Activated CD4-positive, alpha-beta memory T cell treated with anti-CD3 and anti-CD28 coated beads for 36 hours (primary cell): ENCODE measurements around the gene ABCB10. TPM values are rescaled to one million over a fixed set of nuclear protein-coding genes. Genes with fewer than 3 reads are reported as not detected.
"Not testable (repeated sequence)": the region's sequence is repeated elsewhere in the genome, so short reads cannot be mapped to it uniquely, and the experiment has no call there.

Experiments used
- CTCF ChIA-PET: fragments of 350-600 bp; sonication (Branson Sonifier 250); formaldehyde crosslinking; loops from one replicate; lab custom pipeline; 2021; ENCODE audit warnings: antibody characterized with exemption, inconsistent platforms; lab: Charles Lee
- POLR2A ChIA-PET: fragments of 350-600 bp; sonication (Branson Sonifier 250); formaldehyde crosslinking; loops from one replicate; lab custom pipeline; 2021; ENCODE audit warnings: antibody characterized with exemption; lab: Charles Lee
- DNase-seq: peaks from one replicate; pipeline ENCODE4 v3.0.0-alpha.2; 2020
- H3K27ac Mint-ChIP-seq: one replicate; pipeline ENCODE4 v1.8.0; 2021; ENCODE audit warnings: mixed read lengths
- H3K27me3 Mint-ChIP-seq: one replicate; pipeline ENCODE4 v1.8.0; 2021; ENCODE audit warnings: mixed read lengths
- H3K36me3 Mint-ChIP-seq: one replicate; pipeline ENCODE4 v1.8.0; 2021; ENCODE audit warnings: mixed read lengths
- H3K4me1 Mint-ChIP-seq: one replicate; pipeline ENCODE4 v1.8.0; 2021; ENCODE audit warnings: low read depth, mixed read lengths
- H3K4me3 Mint-ChIP-seq: one replicate; pipeline ENCODE4 v1.8.0; 2021; ENCODE audit warnings: mild to moderate bottlenecking, mixed read lengths
- H3K9me3 Mint-ChIP-seq: one replicate; pipeline ENCODE4 v1.8.0; 2021; ENCODE audit warnings: mixed read lengths
- intact Hi-C: fragments of 100-400 bp; cut with micrococcal nuclease; formaldehyde crosslinking; loops from one replicate; pipeline ENCODE4 v1.15.1; 2023
- total RNA-seq, 2 experiments: library from RNA; stranded (reverse); gene quantifications; one replicate each; pipeline ENCODE4 v1.2.3, GENCODE V29; 2021

The ABCB10 gene
- total RNA-seq, 2 experiments from 2014 or later = 30.8 to 31.0 TPM

- intact Hi-C loops = no loop called here
- CTCF ChIA-PET = no interaction called here
- POLR2A ChIA-PET = no interaction called here
- no peaks in the 10 kb centered on the region for H3K27me3 Mint-ChIP-seq
- H3K4me3 Mint-ChIP-seq = no peak overlapping the region
- no peak for DNase-seq
- no peaks in the 10 kb centered on the region for H3K9me3 Mint-ChIP-seq
- H3K27ac Mint-ChIP-seq = no peak overlapping the region
- peaks cover 21% of the 10 kb centered on the region for H3K36me3 Mint-ChIP-seq
- peaks cover 8% of the 10 kb centered on the region for H3K4me1 Mint-ChIP-seq
Measured at GRCh38 chr1:229523052-229523451, 35.5 kb downstream of the ABCB10 start.

GRCh38 chr1:229514578-229515275, 43.8 kb downstream of the ABCB10 start:
- CTCF ChIA-PET = interaction anchor here (0.6 to 2.5 kb wide), 10 partner anchors 12 to 709 kb away, joined by 3 to 26 read pairs (median 5); partner anchors contain the start of gene ABCB10
- Mint-ChIP-seq H3K9me3 (no peaks in the 10 kb centered on the region), H3K36me3 (peaks cover 3% of the 10 kb centered on the region), H3K4me3 (no peak overlapping the region), H3K27me3 (no peaks in the 10 kb centered on the region), H3K27ac (no peak overlapping the region), H3K4me1 (peaks cover 6% of the 10 kb centered on the region)
- peak; percentile 70 for DNase-seq
- POLR2A ChIA-PET = no interaction called here
- intact Hi-C loops = loop anchor here (1.0 kb wide), 1 partner anchor 256 kb away; no protein-coding TSS in a partner anchor

- DNase-seq, H3K27ac Mint-ChIP-seq, H3K4me3 Mint-ChIP-seq, intact Hi-C loops, H3K27me3 Mint-ChIP-seq, H3K36me3 Mint-ChIP-seq, H3K9me3 Mint-ChIP-seq, POLR2A ChIA-PET: not testable (repeated sequence)
- CTCF ChIA-PET = interaction anchor here (1.6 kb wide), 1 partner anchor 90 kb away, joined by 6 read pairs; no protein-coding TSS in a partner anchor
- peaks cover 20% of the 10 kb centered on the region for H3K4me1 Mint-ChIP-seq
Measured at GRCh38 chr1:229511625-229512024, 46.9 kb downstream of the ABCB10 start.

GRCh38 chr1:229511201-229511600, 47.3 kb downstream of the ABCB10 start:
- POLR2A ChIA-PET, H3K27me3 Mint-ChIP-seq, H3K36me3 Mint-ChIP-seq, DNase-seq, CTCF ChIA-PET, H3K9me3 Mint-ChIP-seq, H3K27ac Mint-ChIP-seq, intact Hi-C loops, H3K4me3 Mint-ChIP-seq: not testable (repeated sequence)
- H3K4me1 Mint-ChIP-seq = peaks cover 23% of the 10 kb centered on the region

GRCh38 chr1:229509576-229509975, 48.9 kb downstream of the ABCB10 start:
- no peak overlapping the region for H3K27ac Mint-ChIP-seq
- DNase-seq = no peak
- H3K27me3 Mint-ChIP-seq = peaks cover 2% of the 10 kb centered on the region
- ChIA-PET POLR2A (interaction anchor here (2.5 kb wide), 1 partner anchor 48 kb away, joined by 17 read pairs; the partner anchor contains the start of gene ABCB10), CTCF (interaction anchor here (2.9 kb wide), 1 partner anchor 251 kb away, joined by 14 read pairs; no protein-coding TSS in a partner anchor)
- intact Hi-C loops = loop anchor here (2.0 to 5.0 kb wide), 4 partner anchors 69 to 227 kb away; partner anchors contain the start of genes CCSAP, TAF5L and URB2
- H3K9me3 Mint-ChIP-seq = no peaks in the 10 kb centered on the region
- peak overlapping the region; percentile 93 for H3K4me3 Mint-ChIP-seq
- peaks cover 9% of the 10 kb centered on the region for H3K36me3 Mint-ChIP-seq
- peaks cover 23% of the 10 kb centered on the region for H3K4me1 Mint-ChIP-seq

- peaks cover 24% of the 10 kb centered on the region for H3K4me1 Mint-ChIP-seq
- peaks cover 14% of the 10 kb centered on the region for H3K36me3 Mint-ChIP-seq
- ChIA-PET POLR2A (interaction anchor here (0.5 to 2.5 kb wide), 7 partner anchors 27 to 821 kb away, joined by 3 to 17 read pairs (median 4); partner anchors contain the start of genes ABCB10, TAF5L and URB2), CTCF (interaction anchor here (0.8 to 2.9 kb wide), 5 partner anchors 14 to 773 kb away, joined by 3 to 16 read pairs (median 5); partner anchors contain the start of gene ABCB10)
- peak overlapping the region; percentile 83 for H3K27ac Mint-ChIP-seq
- H3K27me3 Mint-ChIP-seq = peaks cover 2% of the 10 kb centered on the region
- H3K4me3 Mint-ChIP-seq = peak overlapping the region; percentile 93
- no peaks in the 10 kb centered on the region for H3K9me3 Mint-ChIP-seq
- intact Hi-C loops = loop anchor here (1.0 to 5.0 kb wide), 5 partner anchors 50 to 227 kb away; partner anchors contain the start of genes CCSAP, TAF5L and URB2
- DNase-seq = no peak
Measured at GRCh38 chr1:229508823-229509337, 49.6 kb downstream of the ABCB10 start.

GRCh38 chr1:229507951-229508822, 50.3 kb downstream of the ABCB10 start, which contains the start of gene NUP133:
Gene NUP133, minus strand, starts transcription at chr1:229508341. Its CDS starts 92 bp downstream, at chr1:229508249.
- H3K4me1 Mint-ChIP-seq = peaks cover 26% of the 10 kb centered on the region
- peak within 1 kb of the TSS; percentile 93 for H3K4me3 Mint-ChIP-seq
- H3K27me3 Mint-ChIP-seq = peaks cover 2% of the 10 kb centered on the region
- peak; percentile 99 for DNase-seq
- H3K27ac Mint-ChIP-seq = peak within 1 kb of the TSS; percentile 83
- POLR2A ChIA-PET = interaction anchor here (0.5 to 2.5 kb wide), 9 partner anchors 20 to 1050 kb away, joined by 3 to 17 read pairs (median 4); partner anchors contain the start of genes ABCB10, TAF5L and URB2
- peaks cover 14% of the 10 kb centered on the region for H3K36me3 Mint-ChIP-seq
- no peaks in the 10 kb centered on the region for H3K9me3 Mint-ChIP-seq
- CTCF ChIA-PET = interaction anchor here (0.6 to 2.9 kb wide), 7 partner anchors 13 to 772 kb away, joined by 3 to 16 read pairs (median 4); partner anchors contain the start of gene ABCB10
- intact Hi-C loops = loop anchor here (1.0 to 5.0 kb wide), 5 partner anchors 51 to 226 kb away; partner anchors contain the start of genes CCSAP, TAF5L and URB2

- CTCF ChIA-PET = interaction anchor here (1.1 to 2.9 kb wide), 4 partner anchors 12 to 249 kb away, joined by 3 to 16 read pairs (median 10); partner anchors contain the start of gene ABCB10
- Mint-ChIP-seq H3K27me3 (peaks cover 2% of the 10 kb centered on the region), H3K4me1 (peaks cover 26% of the 10 kb centered on the region), H3K27ac (peak overlapping the region; percentile 83), H3K36me3 (peaks cover 14% of the 10 kb centered on the region), H3K4me3 (peak overlapping the region; percentile 93), H3K9me3 (no peaks in the 10 kb centered on the region)
- DNase-seq = no peak
- intact Hi-C loops = loop anchor here (5.0 kb wide), 1 partner anchor 225 kb away; no protein-coding TSS in a partner anchor
- POLR2A ChIA-PET = interaction anchor here (1.0 to 2.5 kb wide), 5 partner anchors 21 to 1049 kb away, joined by 4 to 17 read pairs (median 5); partner anchors contain the start of genes ABCB10, TAF5L and URB2
Measured at GRCh38 chr1:229507502-229507901, 51.0 kb downstream of the ABCB10 start.

GRCh38 chr1:229506633-229507032, 51.9 kb downstream of the ABCB10 start:
- intact Hi-C loops = loop anchor here (5.0 kb wide), 1 partner anchor 224 kb away; no protein-coding TSS in a partner anchor
- peaks cover 2% of the 10 kb centered on the region for H3K27me3 Mint-ChIP-seq
- peak overlapping the region; percentile 93 for H3K4me3 Mint-ChIP-seq
- H3K36me3 Mint-ChIP-seq = peaks cover 18% of the 10 kb centered on the region
- H3K4me1 Mint-ChIP-seq = peaks cover 26% of the 10 kb centered on the region
- ChIA-PET POLR2A (interaction anchor here (1.3 kb wide), 1 partner anchor 21 kb away, joined by 4 read pairs; no protein-coding TSS in a partner anchor), CTCF (interaction anchor here (0.6 to 2.9 kb wide), 2 partner anchors 52 to 660 kb away, joined by 3 to 16 read pairs; partner anchors contain the start of gene ABCB10)
- no peak for DNase-seq
- no peak overlapping the region for H3K27ac Mint-ChIP-seq
- no peaks in the 10 kb centered on the region for H3K9me3 Mint-ChIP-seq

GRCh38 chr1:229495782-229496181, 62.7 kb downstream of the ABCB10 start:
- no peaks in the 10 kb centered on the region for H3K4me1 Mint-ChIP-seq
- peaks cover 44% of the 10 kb centered on the region for H3K36me3 Mint-ChIP-seq
- DNase-seq = no peak
- H3K27ac Mint-ChIP-seq = no peak overlapping the region
- POLR2A ChIA-PET = no interaction called here
- H3K4me3 Mint-ChIP-seq = no peak overlapping the region
- CTCF ChIA-PET = interaction anchor here (1.5 to 1.7 kb wide), 3 partner anchors 12 to 239 kb away, joined by 3 to 6 read pairs (median 5); partner anchors contain the start of gene NUP133
- intact Hi-C loops = no loop called here
- H3K9me3 Mint-ChIP-seq = no peaks in the 10 kb centered on the region
- no peaks in the 10 kb centered on the region for H3K27me3 Mint-ChIP-seq

GRCh38 chr1:229487181-229487580, 71.3 kb downstream of the ABCB10 start:
- peaks cover 1% of the 10 kb centered on the region for H3K4me1 Mint-ChIP-seq
- peaks cover 36% of the 10 kb centered on the region for H3K36me3 Mint-ChIP-seq
- H3K27me3 Mint-ChIP-seq = no peaks in the 10 kb centered on the region
- H3K27ac Mint-ChIP-seq = no peak overlapping the region
- H3K4me3 Mint-ChIP-seq = no peak overlapping the region
- CTCF ChIA-PET = no interaction called here
- intact Hi-C loops = no loop called here
- no peak for DNase-seq
- POLR2A ChIA-PET = no interaction called here
- no peaks in the 10 kb centered on the region for H3K9me3 Mint-ChIP-seq
